T-helper 22 cell (primary cell): ENCODE results near the gene MALSU1.
A peak's percentile ranks its signal among the peaks of the same experiment; 100 is the strongest.

Experiments used
- DNase-seq: peaks from one replicate; pipeline ENCODE4 v3.0.0-alpha.2; 2020; ENCODE audit warnings: low read depth

Gene MALSU1

GRCh38 chr7:23298885-23299769 is at the start of gene MALSU1:
TSS of gene MALSU1 (plus strand) at chr7:23299339. CDS start at chr7:23299353, 14 bp downstream.
- DNase-seq: peak; percentile 91

GRCh38 chr7:23249486-23249885 is 49.7 kb upstream of the MALSU1 start:
- DNase-seq: no peak

- no peak for DNase-seq
Measured at GRCh38 chr7:23254051-23254681, 45.0 kb upstream of the MALSU1 start.

- no peak for DNase-seq
Measured at GRCh38 chr7:23256731-23257130, 42.4 kb upstream of the MALSU1 start.

GRCh38 chr7:23260371-23260770 is 38.8 kb upstream of the MALSU1 start:
- no peak for DNase-seq

- peak; percentile 3 for DNase-seq
Measured at GRCh38 chr7:23261843-23262452, 37.2 kb upstream of the MALSU1 start.

GRCh38 chr7:23264916-23265458 is 34.2 kb upstream of the MALSU1 start:
- no peak for DNase-seq

GRCh38 chr7:23266918-23267317 is 32.2 kb upstream of the MALSU1 start:
- DNase-seq: no peak

- no peak for DNase-seq
Measured at GRCh38 chr7:23267357-23267756, 31.8 kb upstream of the MALSU1 start.

- no peak for DNase-seq
Measured at GRCh38 chr7:23268167-23268566, 31.0 kb upstream of the MALSU1 start.

GRCh38 chr7:23268746-23269145 is 30.4 kb upstream of the MALSU1 start:
- no peak for DNase-seq

- no peak for DNase-seq
Measured at GRCh38 chr7:23272275-23272674, 26.9 kb upstream of the MALSU1 start.

- peak; percentile 68 for DNase-seq
Measured at GRCh38 chr7:23273141-23273599, 26.0 kb upstream of the MALSU1 start.

- DNase-seq: no peak
Measured at GRCh38 chr7:23275912-23276311, 23.2 kb upstream of the MALSU1 start.

GRCh38 chr7:23276376-23276775 is 22.8 kb upstream of the MALSU1 start:
- no peak for DNase-seq

- DNase-seq: no peak
Measured at GRCh38 chr7:23276947-23277346, 22.2 kb upstream of the MALSU1 start.

- no peak for DNase-seq
Measured at GRCh38 chr7:23277359-23277989, 21.7 kb upstream of the MALSU1 start.

- DNase-seq: no peak
Measured at GRCh38 chr7:23279819-23280525, 19.2 kb upstream of the MALSU1 start.

- DNase-seq: no peak
Measured at GRCh38 chr7:23283086-23283485, 16.1 kb upstream of the MALSU1 start.

GRCh38 chr7:23284871-23285270 is 14.3 kb upstream of the MALSU1 start:
- no peak for DNase-seq
